Measurements from ENCODE around the gene ARHGEF4.

DNA sequence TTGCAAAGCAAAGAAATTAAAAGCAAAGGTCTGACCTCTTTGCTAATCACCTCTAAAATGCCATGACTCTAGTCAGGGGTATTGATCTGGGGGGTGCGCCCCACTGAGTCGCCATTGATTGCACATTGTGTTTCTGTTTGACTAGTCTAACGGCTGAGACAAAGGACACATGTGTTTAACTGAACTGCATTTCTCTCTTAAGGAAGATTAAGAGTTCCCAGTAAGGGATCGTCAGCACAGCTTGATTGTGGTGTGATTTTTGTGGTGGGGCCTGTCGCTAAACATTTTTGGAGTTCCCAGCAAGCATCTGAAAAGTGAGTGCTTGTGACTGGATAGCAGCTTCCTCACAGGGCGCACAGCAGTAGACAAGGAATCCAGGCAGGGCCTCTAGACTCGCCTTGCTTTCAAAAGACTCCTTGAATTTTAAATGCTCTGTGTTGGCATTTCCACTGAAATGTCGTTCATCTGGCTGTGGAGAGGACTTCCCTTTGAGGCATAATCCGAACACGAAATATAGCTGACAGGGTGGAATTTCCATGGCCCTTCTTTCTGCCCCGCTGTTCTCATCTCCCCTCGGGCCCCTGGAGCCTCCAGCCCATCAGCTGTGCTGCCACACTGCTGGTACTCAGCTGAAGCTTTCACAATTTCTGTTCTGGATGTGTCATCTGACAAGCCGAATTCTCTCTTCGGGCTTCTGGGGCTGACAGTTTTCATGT, 130.2 kb downstream of the ARHGEF4 start:
- TF ChIP-seq, protein P1, sequence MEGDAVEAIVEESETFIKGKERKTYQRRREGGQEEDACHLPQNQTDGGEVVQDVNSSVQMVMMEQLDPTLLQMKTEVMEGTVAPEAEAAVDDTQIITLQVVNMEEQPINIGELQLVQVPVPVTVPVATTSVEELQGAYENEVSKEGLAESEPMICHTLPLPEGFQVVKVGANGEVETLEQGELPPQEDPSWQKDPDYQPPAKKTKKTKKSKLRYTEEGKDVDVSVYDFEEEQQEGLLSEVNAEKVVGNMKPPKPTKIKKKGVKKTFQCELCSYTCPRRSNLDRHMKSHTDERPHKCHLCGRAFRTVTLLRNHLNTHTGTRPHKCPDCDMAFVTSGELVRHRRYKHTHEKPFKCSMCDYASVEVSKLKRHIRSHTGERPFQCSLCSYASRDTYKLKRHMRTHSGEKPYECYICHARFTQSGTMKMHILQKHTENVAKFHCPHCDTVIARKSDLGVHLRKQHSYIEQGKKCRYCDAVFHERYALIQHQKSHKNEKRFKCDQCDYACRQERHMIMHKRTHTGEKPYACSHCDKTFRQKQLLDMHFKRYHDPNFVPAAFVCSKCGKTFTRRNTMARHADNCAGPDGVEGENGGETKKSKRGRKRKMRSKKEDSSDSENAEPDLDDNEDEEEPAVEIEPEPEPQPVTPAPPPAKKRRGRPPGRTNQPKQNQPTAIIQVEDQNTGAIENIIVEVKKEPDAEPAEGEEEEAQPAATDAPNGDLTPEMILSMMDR (IDR thresholded peaks at IDR 0.05) = no peak
- TF ChIP-seq POLR2A (IDR thresholded peaks at IDR 0.05) = no peak

Measured in esophagus squamous epithelium (tissue), 4 donors.